Thoracic aorta (tissue), 2 donors: ENCODE data around the gene ENO2. TPM values are rescaled to one million over a fixed set of nuclear protein-coding genes. Genes with fewer than 3 reads are reported as not detected.
A peak's percentile ranks its signal among the peaks of the same experiment; 100 is the strongest.
"Not testable (repeated sequence)": the region's sequence is repeated elsewhere in the genome, so short reads cannot be mapped to it uniquely, and the experiment has no call there.

Experiments
- ATAC-seq: fragments of 150-250 bp; one replicate; pipeline ENCODE4 v1.8.0; 2017; ENCODE audit warnings: low read depth; ENCODE audit not compliant: insufficient number of reproducible peaks, low FRiP score
- DNase-seq: peaks from one replicate; pipeline ENCODE4 v3.0.0-alpha.2; 2020; ENCODE audit warnings: low spot score
- H3K27ac ChIP-seq, 2 donors: fragments of 200-600 bp; sonication (generic); 1 replicate in 1 of 2; 2 replicates in 1 of 2; pipeline ENCODE4 v1.5.1; 2016; ENCODE audit warnings: mild to moderate bottlenecking in 2 of 2, moderate library complexity in 2 of 2
- H3K27me3 ChIP-seq: fragments of 200-600 bp; sonication (generic); replicated peaks from 2 replicates; pipeline ENCODE4 v1.6.0; 2016; ENCODE audit warnings: mild to moderate bottlenecking; ENCODE audit not compliant: insufficient read depth
- H3K36me3 ChIP-seq: fragments of 200-600 bp; sonication (generic); one replicate; pipeline ENCODE4 v1.5.1; 2016
- H3K4me1 ChIP-seq, 2 donors: fragments of 200-600 bp; sonication (generic); 1 replicate in 1 of 2; 2 replicates in 1 of 2; pipeline versions ENCODE4 v1.5.1 to v1.6.0; 2016; ENCODE audit warnings: low read depth in 2 of 2, mild to moderate bottlenecking in 1 of 2; ENCODE audit not compliant: control insufficient read depth in 1 of 2
- H3K4me3 ChIP-seq: fragments of 200-600 bp; sonication (generic); 2 replicates; pipeline ENCODE4 v1.5.1; 2016; ENCODE audit warnings: mild to moderate bottlenecking
- H3K9me3 ChIP-seq: fragments of 200-600 bp; sonication (generic); 2 replicates; pipeline ENCODE4 v1.5.1; 2016
- total RNA-seq, 2 donors: library from RNA; depleted of rRNA; stranded (reverse); fragments of >200 nt; gene quantifications; one replicate each; pipeline versions ENCODE4 v1.1.0 to v1.2.3, GENCODE V29; 2016
- TF ChIP-seq, protein P1 (sequence below): fragments of 200-600 bp; sonication (generic); IDR thresholded peaks from one replicate; pipeline ENCODE4 v1.5.1; 2019; ENCODE audit warnings: antibody characterized with exemption

Gene ENO2
- total RNA-seq, 2 donors from 2014 or later, result 53.6 to 57.9 TPM

DNA sequence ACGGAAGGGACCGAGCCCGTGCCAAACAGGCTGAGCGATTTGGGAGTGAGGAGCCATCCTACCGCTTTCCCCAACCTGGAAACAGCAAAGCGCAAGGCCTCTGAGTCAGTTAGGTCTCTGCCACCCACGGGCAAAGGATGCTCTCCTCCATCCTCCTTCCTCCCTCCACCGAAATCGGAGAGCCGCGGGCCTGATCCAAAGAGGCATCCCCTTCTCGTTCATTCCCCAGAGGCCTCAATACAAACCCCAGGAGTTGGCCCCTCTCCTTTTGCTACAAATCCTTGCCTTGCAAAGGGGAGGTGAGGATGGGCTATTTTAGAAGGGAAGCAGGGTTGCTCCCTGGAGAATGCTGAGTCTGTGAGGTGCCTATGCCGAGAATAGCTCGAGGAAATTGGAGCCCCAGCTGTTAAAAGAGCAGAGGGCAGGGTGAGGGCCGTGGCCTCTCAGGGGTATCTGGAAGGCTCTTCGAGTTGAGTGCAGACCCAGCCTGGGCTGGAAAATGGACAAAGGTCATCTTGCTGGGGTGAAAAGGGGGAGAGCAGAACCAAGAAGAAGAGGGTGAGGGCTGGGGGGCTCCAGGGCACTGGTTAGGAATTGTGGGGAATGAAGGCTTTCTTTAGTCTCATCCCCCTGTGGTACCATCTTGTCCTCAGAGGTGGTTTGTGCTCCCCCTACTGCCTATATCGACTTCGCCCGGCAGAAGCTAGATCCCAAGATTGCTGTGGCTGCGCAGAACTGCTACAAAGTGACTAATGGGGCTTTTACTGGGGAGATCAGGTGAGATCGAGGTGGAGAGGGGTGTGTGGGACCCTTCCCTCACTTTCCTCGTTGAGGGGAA is 46.0 kb upstream of the ENO2 start:
- no peak for DNase-seq
- no peaks in the 10 kb centered on the region for H3K27me3 ChIP-seq
- H3K4me3 ChIP-seq, result peak overlapping the region; percentile 99
- peak overlapping the region; percentile 88 to 98 for H3K27ac ChIP-seq
- no peaks in the 10 kb centered on the region for H3K9me3 ChIP-seq
- no peak for ATAC-seq
- peaks cover 22% of the 10 kb centered on the region for H3K36me3 ChIP-seq
- TF ChIP-seq, protein P1, sequence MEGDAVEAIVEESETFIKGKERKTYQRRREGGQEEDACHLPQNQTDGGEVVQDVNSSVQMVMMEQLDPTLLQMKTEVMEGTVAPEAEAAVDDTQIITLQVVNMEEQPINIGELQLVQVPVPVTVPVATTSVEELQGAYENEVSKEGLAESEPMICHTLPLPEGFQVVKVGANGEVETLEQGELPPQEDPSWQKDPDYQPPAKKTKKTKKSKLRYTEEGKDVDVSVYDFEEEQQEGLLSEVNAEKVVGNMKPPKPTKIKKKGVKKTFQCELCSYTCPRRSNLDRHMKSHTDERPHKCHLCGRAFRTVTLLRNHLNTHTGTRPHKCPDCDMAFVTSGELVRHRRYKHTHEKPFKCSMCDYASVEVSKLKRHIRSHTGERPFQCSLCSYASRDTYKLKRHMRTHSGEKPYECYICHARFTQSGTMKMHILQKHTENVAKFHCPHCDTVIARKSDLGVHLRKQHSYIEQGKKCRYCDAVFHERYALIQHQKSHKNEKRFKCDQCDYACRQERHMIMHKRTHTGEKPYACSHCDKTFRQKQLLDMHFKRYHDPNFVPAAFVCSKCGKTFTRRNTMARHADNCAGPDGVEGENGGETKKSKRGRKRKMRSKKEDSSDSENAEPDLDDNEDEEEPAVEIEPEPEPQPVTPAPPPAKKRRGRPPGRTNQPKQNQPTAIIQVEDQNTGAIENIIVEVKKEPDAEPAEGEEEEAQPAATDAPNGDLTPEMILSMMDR, result no peak
- peaks cover 28 to 44% of the 10 kb centered on the region in 2 donors for H3K4me1 ChIP-seq

DNA sequence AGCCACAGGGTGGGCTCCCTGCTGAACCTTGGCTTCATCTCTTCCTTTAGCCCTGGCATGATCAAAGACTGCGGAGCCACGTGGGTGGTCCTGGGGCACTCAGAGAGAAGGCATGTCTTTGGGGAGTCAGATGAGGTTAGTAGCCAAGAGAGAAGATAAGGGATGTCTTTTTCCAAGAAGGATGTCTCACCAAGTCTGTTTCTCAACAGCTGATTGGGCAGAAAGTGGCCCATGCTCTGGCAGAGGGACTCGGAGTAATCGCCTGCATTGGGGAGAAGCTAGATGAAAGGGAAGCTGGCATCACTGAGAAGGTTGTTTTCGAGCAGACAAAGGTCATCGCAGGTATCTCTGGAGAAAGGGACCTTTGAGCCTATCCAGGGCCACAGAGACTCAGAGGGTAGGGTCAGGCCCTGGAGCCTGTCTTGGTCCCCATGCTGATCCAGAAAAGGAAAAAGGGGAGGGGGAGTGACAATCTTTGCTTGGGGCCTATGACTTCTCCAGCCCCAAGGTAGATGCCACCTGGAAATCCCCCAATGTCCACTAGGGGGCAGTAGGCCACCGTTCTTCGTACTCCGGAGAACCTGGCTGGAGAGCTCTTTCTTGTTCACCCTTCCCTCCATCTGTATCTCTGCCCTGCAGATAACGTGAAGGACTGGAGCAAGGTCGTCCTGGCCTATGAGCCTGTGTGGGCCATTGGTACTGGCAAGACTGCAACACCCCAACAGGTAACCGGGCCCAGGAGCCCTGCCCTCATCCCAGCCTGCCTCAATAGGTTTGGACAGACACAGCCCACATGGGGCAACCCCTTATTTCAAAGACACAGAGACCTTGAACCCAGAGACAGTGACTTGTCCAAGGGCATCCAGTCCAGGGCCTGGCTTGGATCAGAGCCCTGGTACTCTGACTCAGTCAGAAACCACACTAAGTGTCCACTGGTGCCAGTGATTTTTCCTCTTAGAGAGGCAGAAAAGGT is 45.0 kb upstream of the ENO2 start:
- peak overlapping the region; percentile 99 for H3K4me3 ChIP-seq
- no peaks in the 10 kb centered on the region for H3K9me3 ChIP-seq
- DNase-seq (no peak), ATAC-seq (no peak)
- H3K4me1 ChIP-seq, result peaks cover 33 to 46% of the 10 kb centered on the region in 2 donors
- TF ChIP-seq, protein P1, result peak; percentile 95
- H3K36me3 ChIP-seq, result peaks cover 13% of the 10 kb centered on the region
- H3K27ac ChIP-seq, result peak overlapping the region; percentile 30 to 98
- no peaks in the 10 kb centered on the region for H3K27me3 ChIP-seq

DNA sequence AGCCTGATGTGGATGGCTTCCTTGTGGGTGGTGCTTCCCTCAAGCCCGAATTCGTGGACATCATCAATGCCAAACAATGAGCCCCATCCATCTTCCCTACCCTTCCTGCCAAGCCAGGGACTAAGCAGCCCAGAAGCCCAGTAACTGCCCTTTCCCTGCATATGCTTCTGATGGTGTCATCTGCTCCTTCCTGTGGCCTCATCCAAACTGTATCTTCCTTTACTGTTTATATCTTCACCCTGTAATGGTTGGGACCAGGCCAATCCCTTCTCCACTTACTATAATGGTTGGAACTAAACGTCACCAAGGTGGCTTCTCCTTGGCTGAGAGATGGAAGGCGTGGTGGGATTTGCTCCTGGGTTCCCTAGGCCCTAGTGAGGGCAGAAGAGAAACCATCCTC is 44.1 kb upstream of the ENO2 start:
- peaks cover 33 to 50% of the 10 kb centered on the region in 2 donors for H3K4me1 ChIP-seq

DNA sequence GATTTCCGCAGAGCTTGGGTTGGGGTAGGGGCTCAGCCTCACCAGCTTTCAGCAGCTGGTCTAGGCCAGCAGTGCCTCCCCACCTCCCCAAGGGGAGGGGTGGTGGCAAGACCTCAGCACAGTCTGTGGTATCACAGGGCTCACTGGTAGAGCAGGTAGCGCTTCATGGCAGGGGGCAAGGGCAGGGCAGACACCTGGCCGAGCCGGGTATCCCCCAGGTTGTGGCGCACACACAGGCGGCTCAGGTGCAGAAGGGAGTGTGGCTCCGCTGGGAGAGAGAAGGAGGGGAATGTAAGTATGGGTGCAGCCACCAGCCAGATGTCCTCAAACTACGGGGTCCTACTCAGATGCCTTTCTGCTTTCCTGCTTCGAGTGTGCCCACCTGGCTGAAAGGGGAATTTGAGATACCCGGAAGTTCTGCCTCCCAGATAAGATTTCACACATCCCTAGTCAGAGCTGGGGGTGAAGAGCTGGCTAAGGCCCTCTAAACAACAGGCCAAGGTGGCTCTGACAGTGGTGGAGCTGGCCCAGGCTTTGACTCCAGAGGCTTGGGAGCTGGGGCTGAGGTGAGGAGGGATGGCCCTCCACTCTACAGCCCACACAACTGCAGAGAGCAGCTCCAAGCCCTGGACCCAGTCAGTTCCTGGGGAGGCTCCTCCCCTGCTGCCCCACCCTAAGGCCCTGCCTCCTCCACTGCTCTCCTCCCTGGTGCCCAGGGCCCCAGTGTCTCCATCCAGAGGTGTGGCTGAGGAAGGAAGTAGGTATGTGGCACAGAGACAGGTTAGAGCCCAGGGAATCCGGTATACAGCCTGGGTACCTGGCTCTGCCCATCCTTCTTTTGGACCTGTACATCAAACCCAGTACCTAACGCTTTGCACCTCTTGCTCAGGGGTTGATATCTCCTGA is 43.1 kb upstream of the ENO2 start:
- TF ChIP-seq, protein P1, result no peak
- H3K9me3 ChIP-seq, result no peaks in the 10 kb centered on the region
- H3K36me3 ChIP-seq, result peaks cover 11% of the 10 kb centered on the region
- DNase-seq (no peak), ATAC-seq (no peak)
- H3K27ac ChIP-seq, result peak overlapping the region; percentile 89 to 94
- H3K4me3 ChIP-seq, result peak overlapping the region; percentile 97
- H3K27me3 ChIP-seq, result no peaks in the 10 kb centered on the region
- H3K4me1 ChIP-seq, result peaks cover 33 to 50% of the 10 kb centered on the region in 2 donors

More for the DNA sequence above, 44.1 kb upstream of the ENO2 start:
- not testable (repeated sequence) for H3K27me3 ChIP-seq, H3K9me3 ChIP-seq, H3K27ac ChIP-seq, DNase-seq, H3K4me3 ChIP-seq, ATAC-seq
- H3K36me3 ChIP-seq, result peaks cover 11% of the 10 kb centered on the region
